ENCODE results near the gene AUH. TPM values are rescaled to one million over a fixed set of nuclear protein-coding genes. Genes with fewer than 3 reads are reported as not detected.

AUH gene
- total and polyA plus RNA-seq, 12 donors: 16.3 to 56.3 (median 44.2) TPM

DNA sequence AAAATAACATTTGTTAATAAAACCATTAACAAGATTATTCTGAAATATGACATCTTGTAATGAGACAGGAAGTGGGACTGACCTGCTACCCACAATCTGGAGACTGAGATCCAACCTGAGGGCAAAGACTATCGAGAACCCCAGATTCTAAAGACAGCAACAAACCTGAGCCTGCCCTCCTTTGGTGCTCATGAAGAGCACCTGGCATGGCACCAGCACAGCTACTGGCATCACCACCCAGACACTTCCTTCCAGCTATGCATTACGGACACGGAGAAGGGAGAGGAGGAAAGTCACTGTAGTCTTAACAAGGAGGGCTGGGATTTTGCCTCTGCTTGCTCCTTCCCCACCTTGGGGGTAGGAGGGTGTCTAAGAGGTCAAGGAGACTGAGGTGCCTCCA is 105.5 kb downstream of the AUH start:
- Histone ChIP-seq H3K27me3 (no peaks in the 10 kb centered on the region), H3K9me3 (no peaks in the 10 kb centered on the region), H3K36me3 (no peaks in the 10 kb centered on the region), H3K4me1 (peaks cover 0 to 30% (median 15%) of the 10 kb centered on the region in 9 donors), H3K27ac (no peak overlapping the region), H3K4me3 (no peak overlapping the region)
- intact Hi-C loops (cut with DNase I): loop anchor here in 1 of 10 donors (10.0 kb wide), 1 partner anchor 61 kb away; no protein-coding TSS in a partner anchor
- DNase-seq (no peak), ATAC-seq (peak in 3 of 8 donors; percentile 14 to 53 (median 39))
- TF ChIP-seq CTCF (IDR thresholded peaks at IDR 0.05): no peak
- 48 to 65% methylated on average over 3 of the region's 3 CpGs for WGBS, 2 donors

DNA sequence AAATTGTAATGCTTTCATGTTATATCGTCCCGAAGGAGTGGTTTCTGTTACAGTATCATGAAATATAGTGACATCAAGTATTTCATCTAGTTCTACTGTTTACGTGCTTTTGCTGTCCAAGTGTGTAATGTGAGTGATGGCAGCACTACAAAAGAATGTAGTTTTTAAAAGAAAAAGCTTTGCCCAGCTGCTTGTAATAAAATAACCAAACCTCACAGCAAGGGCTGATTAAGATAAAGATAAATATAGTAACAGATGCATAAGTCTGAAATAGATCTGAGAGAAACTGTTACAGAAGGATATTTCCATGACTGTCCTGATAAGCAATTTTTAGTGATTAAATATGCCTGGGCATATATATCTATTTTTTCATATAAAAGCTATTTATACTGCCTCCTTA is 106.4 kb downstream of the AUH start:
- no peak for TF ChIP-seq CTCF (IDR thresholded peaks at IDR 0.05)
- no peak overlapping the region for H3K27ac ChIP-seq
- H3K4me3 ChIP-seq: no peak overlapping the region
- intact Hi-C loops (cut with DNase I): loop anchor here in 1 of 10 donors (10.0 kb wide), 1 partner anchor 61 kb away; no protein-coding TSS in a partner anchor
- no peaks in the 10 kb centered on the region for H3K36me3 ChIP-seq
- no peaks in the 10 kb centered on the region for H3K9me3 ChIP-seq
- H3K27me3 ChIP-seq: no peaks in the 10 kb centered on the region
- peaks cover 0 to 26% (median 15%) of the 10 kb centered on the region in 9 donors for H3K4me1 ChIP-seq
- whole genome bisulfite sequencing, 2 donors: 60% methylated on average over 3 of the region's 3 CpGs
- DNase-seq (no peak), ATAC-seq (no peak)

- DNase-seq: no peak
- no peak overlapping the region for H3K27ac ChIP-seq
- intact Hi-C loops (cut with DNase I): loop anchor here in 1 of 10 donors (10.0 kb wide), 1 partner anchor 59 kb away; no protein-coding TSS in a partner anchor
- no peaks in the 10 kb centered on the region for H3K9me3 ChIP-seq
- no peaks in the 10 kb centered on the region for H3K27me3 ChIP-seq
- H3K4me1 ChIP-seq: peaks cover 0 to 36% (median 15%) of the 10 kb centered on the region in 9 donors
- WGBS, 2 donors: 4 to 22% methylated on average over 1 of the region's 1 CpG
- no peak overlapping the region for H3K4me3 ChIP-seq
- peak in 2 of 8 donors; percentile 23 to 34 for ATAC-seq
- peak in 3 of 9 donors; percentile 6 to 25 (median 7) for TF ChIP-seq CTCF (IDR thresholded peaks at IDR 0.05)
- no peaks in the 10 kb centered on the region for H3K36me3 ChIP-seq
Observed at GRCh38 chr9:91253488-91253887, 108.2 kb downstream of the AUH start.

DNA sequence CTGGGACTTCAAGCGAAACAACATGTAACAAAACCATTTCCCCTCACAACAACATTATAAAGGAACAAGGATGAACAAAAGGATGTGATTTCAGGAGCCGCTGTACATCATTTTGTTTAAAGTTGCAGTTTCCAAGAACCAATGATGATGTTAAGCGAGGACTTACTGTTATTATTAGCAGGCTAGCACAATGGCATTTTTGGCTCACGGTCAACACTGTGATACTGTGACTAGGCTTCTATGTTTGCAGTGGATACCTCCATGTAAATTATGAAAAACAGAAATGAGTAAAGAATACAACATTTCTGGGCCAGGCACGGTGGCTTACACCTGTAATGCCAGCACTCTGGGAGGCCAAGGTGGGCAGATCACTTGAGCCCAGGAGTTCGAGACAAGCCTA is 113.0 kb downstream of the AUH start:
- Histone ChIP-seq H3K4me3 (no peak overlapping the region), H3K4me1 (peaks cover 0 to 43% (median 19%) of the 10 kb centered on the region in 9 donors), H3K27me3 (no peaks in the 10 kb centered on the region), H3K9me3 (no peaks in the 10 kb centered on the region), H3K36me3 (no peaks in the 10 kb centered on the region), H3K27ac (peak overlapping the region in 3 of 10 donors; percentile 3 to 40 (median 34))
- DNase-seq (peak in 1 of 2 donors; percentile 55), ATAC-seq (peak; percentile 43 to 88 (median 66))
- TF ChIP-seq CTCF (IDR thresholded peaks at IDR 0.05): no peak
- intact Hi-C loops (cut with DNase I): no loop called here
- WGBS, 2 donors: 61 to 71% methylated on average over 6 of the region's 6 CpGs

Measured in heart right ventricle (tissue), 16 donors.